DND-41 (cell line): ENCODE data around the gene HEG1.

Experiments
- ATAC-seq: fragments of 200-7000 bp; cut with Tn5 transposase; 3 replicates; pipeline ENCODE4 v1.9.1; 2021; ENCODE audit warnings: low read depth; ENCODE audit not compliant: insufficient read depth
- DNase-seq: peaks from one replicate; pipeline ENCODE4 v3.0.0-alpha.2; 2020
- H2AFZ ChIP-seq: 2 replicates; pipeline ENCODE4 v1.6.0; 2012; ENCODE audit warnings: low read depth, low read length
- H3K27ac ChIP-seq: 2 replicates; pipeline ENCODE4 v1.5.1; 2012; ENCODE audit warnings: low read length, inconsistent platforms
- H3K27me3 ChIP-seq: fragments of 200-600 bp; sonication (generic); 2 replicates; pipeline ENCODE4 v1.6.0; 2012; ENCODE audit warnings: low read length, mild to moderate bottlenecking, inconsistent platforms; ENCODE audit not compliant: insufficient read depth, poor library complexity
- H3K36me3 ChIP-seq: 2 replicates; pipeline ENCODE4 v1.5.1; 2012; ENCODE audit warnings: low read length, inconsistent platforms; ENCODE audit not compliant: insufficient read depth
- H3K4me1 ChIP-seq: 2 replicates; pipeline ENCODE4 v1.5.1; 2012; ENCODE audit warnings: mild to moderate bottlenecking, low read length; ENCODE audit not compliant: insufficient read depth
- H3K4me2 ChIP-seq: 2 replicates; pipeline ENCODE4 v1.6.0; 2012; ENCODE audit warnings: mild to moderate bottlenecking, moderate library complexity, low read length, inconsistent platforms; ENCODE audit not compliant: insufficient read depth
- H3K4me3 ChIP-seq, 2 experiments: fragments of 200-600 bp in 1 of 2; shearing (Covaris generic) in 1 of 2; 2 replicates each; pipeline ENCODE4 v1.5.1; 2012 to 2016; ENCODE audit warnings: inconsistent platforms in 2 of 2, low read length in 2 of 2, mild to moderate bottlenecking in 2 of 2, low read depth in 1 of 2, moderate library complexity in 1 of 2
- H3K79me2 ChIP-seq: 2 replicates; pipeline ENCODE4 v1.6.0; 2012; ENCODE audit warnings: low read length, inconsistent platforms; ENCODE audit not compliant: insufficient read depth
- H3K9ac ChIP-seq: 2 replicates; pipeline ENCODE4 v1.6.0; 2012; ENCODE audit warnings: low read depth, mild to moderate bottlenecking, inconsistent platforms, low read length, moderate library complexity
- H3K9me3 ChIP-seq: 2 replicates; pipeline ENCODE4 v1.5.1; 2012; ENCODE audit warnings: low read length, moderate library complexity, mild to moderate bottlenecking, inconsistent platforms; ENCODE audit not compliant: insufficient read depth, severe bottlenecking
- H4K20me1 ChIP-seq: 2 replicates; pipeline ENCODE4 v1.6.0; 2012; ENCODE audit warnings: low read length; ENCODE audit not compliant: insufficient read depth
- EZH2 ChIP-seq: IDR thresholded peaks from 3 replicates; pipeline ENCODE4 v1.6.1; 2012; ENCODE audit warnings: borderline replicate concordance, low read depth, mild to moderate bottlenecking, moderate library complexity, low read length, inconsistent platforms; ENCODE audit not compliant: severe bottlenecking
- TF ChIP-seq, protein P1 (sequence below): IDR thresholded peaks from 2 replicates; pipeline ENCODE4 v1.5.1; 2012; ENCODE audit warnings: borderline replicate concordance, low read length, moderate library complexity, mild to moderate bottlenecking; ENCODE audit not compliant: poor library complexity, severe bottlenecking; ENCODE audit errors: extremely low read depth

The HEG1 gene

DNA sequence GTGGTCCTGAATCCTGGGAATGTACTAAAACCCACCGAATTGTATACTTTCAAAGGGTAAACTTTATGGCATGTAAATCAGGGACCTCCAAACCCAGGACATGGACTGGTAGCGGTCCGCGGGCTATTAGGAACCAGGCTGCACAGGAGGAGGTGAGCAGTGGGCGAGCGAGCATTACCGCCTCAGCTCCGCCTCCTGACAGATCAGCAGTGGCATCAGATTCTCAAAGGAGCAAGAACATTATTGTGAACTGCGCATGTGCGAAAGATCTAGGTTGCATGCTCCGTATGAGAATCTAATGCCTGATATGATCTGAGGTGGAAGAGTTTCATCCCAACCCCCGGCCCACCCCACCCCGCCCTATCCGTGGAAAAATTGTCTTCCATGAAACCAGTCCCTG, 22.2 kb downstream of the HEG1 start:
- Histone ChIP-seq H3K27ac (no peak overlapping the region), H3K4me2 (no peak overlapping the region), H2AFZ (no peak overlapping the region), H3K36me3 (peaks cover 5% of the 10 kb centered on the region; the same call in 1 of the 2 replicates), H4K20me1 (no peaks in the 10 kb centered on the region), H3K27me3 (no peaks in the 10 kb centered on the region), H3K79me2 (no peaks in the 10 kb centered on the region), H3K4me3 (no peak overlapping the region), H3K9ac (no peak overlapping the region), H3K4me1 (no peaks in the 10 kb centered on the region), H3K9me3 (no peaks in the 10 kb centered on the region)
- TF ChIP-seq EZH2, result no peak
- TF ChIP-seq, protein P1, sequence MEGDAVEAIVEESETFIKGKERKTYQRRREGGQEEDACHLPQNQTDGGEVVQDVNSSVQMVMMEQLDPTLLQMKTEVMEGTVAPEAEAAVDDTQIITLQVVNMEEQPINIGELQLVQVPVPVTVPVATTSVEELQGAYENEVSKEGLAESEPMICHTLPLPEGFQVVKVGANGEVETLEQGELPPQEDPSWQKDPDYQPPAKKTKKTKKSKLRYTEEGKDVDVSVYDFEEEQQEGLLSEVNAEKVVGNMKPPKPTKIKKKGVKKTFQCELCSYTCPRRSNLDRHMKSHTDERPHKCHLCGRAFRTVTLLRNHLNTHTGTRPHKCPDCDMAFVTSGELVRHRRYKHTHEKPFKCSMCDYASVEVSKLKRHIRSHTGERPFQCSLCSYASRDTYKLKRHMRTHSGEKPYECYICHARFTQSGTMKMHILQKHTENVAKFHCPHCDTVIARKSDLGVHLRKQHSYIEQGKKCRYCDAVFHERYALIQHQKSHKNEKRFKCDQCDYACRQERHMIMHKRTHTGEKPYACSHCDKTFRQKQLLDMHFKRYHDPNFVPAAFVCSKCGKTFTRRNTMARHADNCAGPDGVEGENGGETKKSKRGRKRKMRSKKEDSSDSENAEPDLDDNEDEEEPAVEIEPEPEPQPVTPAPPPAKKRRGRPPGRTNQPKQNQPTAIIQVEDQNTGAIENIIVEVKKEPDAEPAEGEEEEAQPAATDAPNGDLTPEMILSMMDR, result no peak
- ATAC-seq (no peak), DNase-seq (no peak)

DNA sequence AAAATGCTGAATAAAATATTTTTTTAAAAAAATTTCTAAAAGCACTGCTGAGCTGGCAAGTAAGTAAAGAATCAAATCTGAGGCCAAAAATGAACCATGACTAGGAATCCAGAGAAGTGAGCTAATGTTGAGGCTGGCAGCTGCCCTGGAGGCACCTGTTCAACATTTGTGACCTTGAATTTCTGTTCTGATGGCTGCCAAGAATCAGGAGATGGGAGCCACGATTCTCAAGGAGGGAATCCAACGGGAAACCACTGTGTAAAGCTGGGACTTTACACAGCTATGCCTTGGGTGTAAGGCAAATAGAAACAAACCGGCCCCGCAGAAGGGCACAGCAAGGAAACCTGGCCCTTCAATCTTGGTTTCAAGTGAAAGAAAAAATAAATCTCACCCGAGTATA, 22.7 kb downstream of the HEG1 start:
- DNase-seq (no peak), ATAC-seq (no peak)
- Histone ChIP-seq H3K36me3 (peaks cover 10% of the 10 kb centered on the region; the same call in 1 of the 2 replicates), H3K9me3 (no peaks in the 10 kb centered on the region), H3K4me2 (no peak overlapping the region), H2AFZ (no peak overlapping the region), H3K27ac (no peak overlapping the region), H3K4me1 (no peaks in the 10 kb centered on the region), H3K27me3 (no peaks in the 10 kb centered on the region), H4K20me1 (no peaks in the 10 kb centered on the region), H3K9ac (no peak overlapping the region), H3K4me3 (no peak overlapping the region), H3K79me2 (no peaks in the 10 kb centered on the region)
- no peak for TF ChIP-seq EZH2
- TF ChIP-seq, protein P1, result no peak

DNA sequence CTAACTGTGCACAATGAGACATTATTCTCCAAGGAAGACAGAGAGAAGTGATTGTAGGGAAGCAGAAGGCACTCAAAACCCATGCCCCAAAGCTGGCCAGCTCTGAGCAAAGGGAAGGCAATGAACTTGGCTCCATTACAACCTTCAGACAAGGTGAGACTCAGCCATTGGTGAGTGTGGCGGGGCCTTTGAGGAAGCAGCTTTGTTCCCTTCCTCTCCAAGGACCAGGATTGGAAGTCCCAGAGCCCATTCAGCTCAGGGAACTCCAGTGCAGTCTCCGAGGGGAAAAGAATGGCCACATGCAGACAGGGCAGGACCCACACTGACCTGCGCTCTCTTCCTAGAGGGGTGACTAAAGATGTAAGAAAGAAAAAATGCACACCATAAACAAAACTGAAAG, 23.1 kb downstream of the HEG1 start:
- Histone ChIP-seq H3K9ac (no peak overlapping the region), H3K4me3 (no peak overlapping the region), H2AFZ (no peak overlapping the region), H3K4me1 (no peaks in the 10 kb centered on the region), H3K9me3 (no peaks in the 10 kb centered on the region), H3K27me3 (no peaks in the 10 kb centered on the region), H3K4me2 (no peak overlapping the region), H3K79me2 (no peaks in the 10 kb centered on the region), H4K20me1 (no peaks in the 10 kb centered on the region), H3K36me3 (peaks cover 10% of the 10 kb centered on the region; the same call in 1 of the 2 replicates), H3K27ac (no peak overlapping the region)
- TF ChIP-seq, protein P1, result no peak
- no peak for TF ChIP-seq EZH2
- DNase-seq, result no peak
- no peak for ATAC-seq

DNA sequence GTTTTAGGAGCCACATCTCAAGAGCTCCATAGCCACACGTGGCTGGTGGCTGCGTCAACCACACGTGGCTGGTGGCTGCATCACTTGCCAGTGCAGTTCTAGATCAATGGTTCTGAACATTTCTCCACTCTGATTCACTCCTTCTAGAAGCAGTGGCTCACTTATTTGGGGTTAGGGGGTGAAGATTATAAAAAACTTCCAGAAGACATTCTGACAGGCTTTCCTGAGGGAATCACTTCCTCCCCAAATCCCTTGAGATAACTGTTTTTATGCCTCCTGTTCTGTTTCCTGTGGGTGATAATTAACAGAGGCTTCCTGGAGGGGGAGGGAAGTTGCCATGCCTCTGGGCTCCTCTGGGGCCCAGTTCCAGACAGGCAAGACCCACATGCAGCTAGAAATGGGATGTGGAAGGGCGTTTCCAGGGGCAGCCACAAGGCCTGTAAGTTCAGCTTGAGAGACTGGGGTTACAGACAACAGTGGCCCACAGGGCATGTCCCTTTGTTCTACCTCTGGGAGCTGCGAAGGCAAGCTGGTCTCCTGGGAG, 23.6 kb downstream of the HEG1 start:
- no peak overlapping the region for H3K27ac ChIP-seq
- no peaks in the 10 kb centered on the region for H3K9me3 ChIP-seq
- TF ChIP-seq EZH2, result no peak
- TF ChIP-seq, protein P1, result no peak
- no peaks in the 10 kb centered on the region for H3K27me3 ChIP-seq
- H4K20me1 ChIP-seq, result no peaks in the 10 kb centered on the region
- peaks cover 10% of the 10 kb centered on the region; the same call in 1 of the 2 replicates for H3K36me3 ChIP-seq
- no peak overlapping the region for H2AFZ ChIP-seq
- no peak overlapping the region for H3K4me3 ChIP-seq
- H3K9ac ChIP-seq, result no peak overlapping the region
- DNase-seq (no peak), ATAC-seq (peak; percentile 37; the same call in 1 of the 3 replicates)
- no peaks in the 10 kb centered on the region for H3K79me2 ChIP-seq
- no peaks in the 10 kb centered on the region for H3K4me1 ChIP-seq
- no peak overlapping the region for H3K4me2 ChIP-seq
